MM.1S (cell line): ENCODE data around the gene PNKP.

Experiments
- DNase-seq: peaks from one replicate; pipeline ENCODE4 v3.0.0-alpha.2; 2015
- H2AFZ ChIP-seq: fragments of 300-600 bp; sonication (generic); 2 replicates; pipeline ENCODE4 v1.6.0; 2016; ENCODE audit warnings: antibody characterized with exemption, low read length
- H3F3A ChIP-seq: fragments of 300-600 bp; sonication (generic); 2 replicates; pipeline ENCODE4 v1.6.1; 2016; ENCODE audit warnings: mild to moderate bottlenecking, antibody characterized with exemption, low read length, moderate library complexity, mixed read lengths; ENCODE audit not compliant: insufficient read depth
- H3K27ac ChIP-seq: fragments of 300-600 bp; sonication (generic); 2 replicates; pipeline ENCODE4 v1.5.1; 2016; ENCODE audit warnings: mild to moderate bottlenecking, low read length
- H3K27me3 ChIP-seq: fragments of 300-600 bp; sonication (generic); replicated peaks from 2 replicates; pipeline ENCODE4 v1.6.0; 2016; ENCODE audit warnings: low read length; ENCODE audit not compliant: insufficient read depth
- H3K36me3 ChIP-seq: fragments of 300-600 bp; sonication (generic); replicated peaks from 2 replicates; pipeline ENCODE4 v1.6.1; 2016; ENCODE audit warnings: mild to moderate bottlenecking, low read length, mixed read lengths; ENCODE audit not compliant: insufficient read depth
- H3K4me1 ChIP-seq: fragments of 300-600 bp; sonication (generic); 2 replicates; pipeline ENCODE4 v1.6.1; 2016; ENCODE audit warnings: low read length, mixed read lengths
- H3K4me2 ChIP-seq: fragments of 300-600 bp; sonication (generic); 2 replicates; pipeline ENCODE4 v1.6.0; 2016; ENCODE audit warnings: low read depth, low read length
- H3K4me3 ChIP-seq: fragments of 300-600 bp; sonication (generic); 2 replicates; pipeline ENCODE4 v1.5.1; 2016; ENCODE audit warnings: low read length, mixed read lengths
- H3K79me2 ChIP-seq: fragments of 300-600 bp; sonication (generic); 2 replicates; pipeline ENCODE4 v1.6.1; 2016; ENCODE audit warnings: mixed run types, low read length, mixed read lengths
- H3K9ac ChIP-seq: fragments of 300-600 bp; sonication (generic); 2 replicates; pipeline ENCODE4 v1.6.1; 2016; ENCODE audit warnings: low read length, mixed read lengths
- H3K9me2 ChIP-seq: fragments of 300-600 bp; sonication (generic); replicated peaks from 2 replicates; pipeline ENCODE4 v1.6.1; 2016; ENCODE audit warnings: mild to moderate bottlenecking, low read length, mixed read lengths; ENCODE audit not compliant: insufficient read depth
- H3K9me3 ChIP-seq: fragments of 300-600 bp; sonication (generic); replicated peaks from 2 replicates; pipeline ENCODE4 v1.6.1; 2016; ENCODE audit warnings: mild to moderate bottlenecking, low read length, mixed read lengths; ENCODE audit not compliant: insufficient read depth
- H4K20me1 ChIP-seq: fragments of 300-600 bp; sonication (generic); 2 replicates; pipeline ENCODE4 v1.6.1; 2016; ENCODE audit warnings: mild to moderate bottlenecking, low read length, moderate library complexity, mixed read lengths; ENCODE audit not compliant: insufficient read depth
- CTCF ChIP-seq: fragments of 300-600 bp; sonication (generic); IDR thresholded peaks from 2 replicates; pipeline ENCODE4 v1.5.1; 2016; ENCODE audit warnings: antibody characterized with exemption, low read length, mixed read lengths
- EZH2 ChIP-seq: fragments of 300-600 bp; sonication (generic); optimal IDR thresholded peaks from 2 replicates; pipeline ENCODE3; 2017; ENCODE audit warnings: low read depth, mild to moderate bottlenecking, antibody characterized with exemption, low read length, mixed read lengths
- EZH2phosphoT487 ChIP-seq: fragments of 300-600 bp; sonication (generic); IDR thresholded peaks from 2 replicates; pipeline ENCODE4 v1.6.1; 2018; ENCODE audit warnings: antibody characterized with exemption, low read length

PNKP gene

GRCh38 chr19:49906879-49907564, 39.6 kb upstream of the PNKP start:
- no peak overlapping the region for H3K4me2 ChIP-seq
- H3K4me1 ChIP-seq, result no peaks in the 10 kb centered on the region
- no peaks in the 10 kb centered on the region for H3K27me3 ChIP-seq
- peaks cover 6% of the 10 kb centered on the region; the same call in 1 of the 2 replicates for H4K20me1 ChIP-seq
- H3K9me2 ChIP-seq, result no peaks in the 10 kb centered on the region
- peaks cover 12% of the 10 kb centered on the region; the same call in 1 of the 2 replicates for H3K36me3 ChIP-seq
- peaks cover 40% of the 10 kb centered on the region for H3K79me2 ChIP-seq
- no peak overlapping the region for H3K27ac ChIP-seq
- H3F3A ChIP-seq, result peaks cover 6% of the 10 kb centered on the region; the same call in 1 of the 2 replicates
- H3K9me3 ChIP-seq, result no peaks in the 10 kb centered on the region
- no peak overlapping the region for H3K4me3 ChIP-seq
- no peak overlapping the region for H2AFZ ChIP-seq
- no peak overlapping the region for H3K9ac ChIP-seq
- no peak for DNase-seq
- TF ChIP-seq EZH2phosphoT487 (no peak), EZH2 (no peak), CTCF (no peak)

- H3K4me3 ChIP-seq, result no peak overlapping the region
- H2AFZ ChIP-seq, result no peak overlapping the region
- H3K36me3 ChIP-seq, result peaks cover 12% of the 10 kb centered on the region; the same call in 1 of the 2 replicates
- DNase-seq, result no peak
- H3K27ac ChIP-seq, result no peak overlapping the region
- H4K20me1 ChIP-seq, result peaks cover 6% of the 10 kb centered on the region; the same call in 1 of the 2 replicates
- no peak overlapping the region for H3K4me2 ChIP-seq
- H3K9ac ChIP-seq, result no peak overlapping the region
- TF ChIP-seq CTCF, result no peak
- TF ChIP-seq EZH2, result no peak
- TF ChIP-seq EZH2phosphoT487, result no peak
- no peaks in the 10 kb centered on the region for H3K9me3 ChIP-seq
- H3K4me1 ChIP-seq, result no peaks in the 10 kb centered on the region
- no peaks in the 10 kb centered on the region for H3K9me2 ChIP-seq
- peaks cover 16% of the 10 kb centered on the region for H3K79me2 ChIP-seq
- peaks cover 6% of the 10 kb centered on the region; the same call in 1 of the 2 replicates for H3F3A ChIP-seq
- no peaks in the 10 kb centered on the region for H3K27me3 ChIP-seq
Measured at GRCh38 chr19:49904136-49904535, 36.8 kb upstream of the PNKP start.

- H4K20me1 ChIP-seq, result no peaks in the 10 kb centered on the region
- peaks cover 14% of the 10 kb centered on the region for H3K4me1 ChIP-seq
- peaks cover 16% of the 10 kb centered on the region for H3F3A ChIP-seq
- DNase-seq, result peak; percentile 75
- no peaks in the 10 kb centered on the region for H3K27me3 ChIP-seq
- H2AFZ ChIP-seq, result peak within 1 kb of the TSS; percentile 61
- no peak for TF ChIP-seq EZH2phosphoT487
- no peak for TF ChIP-seq CTCF
- no peak for TF ChIP-seq EZH2
- H3K4me3 ChIP-seq, result peak within 1 kb of the TSS; percentile 53
- peak within 1 kb of the TSS; percentile 74 for H3K4me2 ChIP-seq
- peak within 1 kb of the TSS; percentile 95 for H3K27ac ChIP-seq
- H3K9ac ChIP-seq, result peak within 1 kb of the TSS; percentile 74
- H3K9me2 ChIP-seq, result no peaks in the 10 kb centered on the region
- no peaks in the 10 kb centered on the region for H3K9me3 ChIP-seq
- no peaks in the 10 kb centered on the region for H3K79me2 ChIP-seq
- no peaks in the 10 kb centered on the region for H3K36me3 ChIP-seq
Measured at GRCh38 chr19:49896863-49897621, 29.7 kb upstream of the PNKP start, which contains the start of gene IL4I1. TSS of gene IL4I1 (minus strand) at chr19:49896887. CDS start at chr19:49896160, 727 bp downstream.
